ENCODE results near the gene H2AZ2. TPM values are rescaled to one million over a fixed set of nuclear protein-coding genes. Genes with fewer than 3 reads are reported as not detected.
A peak's percentile ranks its signal among the peaks of the same experiment; 100 is the strongest.
"Not testable (repeated sequence)": the region's sequence is repeated elsewhere in the genome, so short reads cannot be mapped to it uniquely, and the experiment has no call there.

The H2AZ2 gene
- total RNA-seq, 1 donor from 2014 or later = 204 TPM

GRCh38 chr7:44882899-44883298 lies 35.0 kb upstream of the H2AZ2 start:
- Mint-ChIP-seq H3K4me3 (ENCODE audit: low read depth) (peak overlapping the region; percentile 97), H3K27ac (no peak overlapping the region), H3K4me1 (ENCODE audit: low read depth) (peaks cover 50% of the 10 kb centered on the region), H3K9me3 (no peaks in the 10 kb centered on the region), H3K27me3 (ENCODE audit: low read depth) (no peaks in the 10 kb centered on the region), H3K36me3 (ENCODE audit: low read depth) (peaks cover 60% of the 10 kb centered on the region)
- intact Hi-C loops (cut with micrococcal nuclease) = no loop called here
- DNase-seq (ENCODE audit: low spot score) = no peak

GRCh38 chr7:44881610-44882009 lies 33.7 kb upstream of the H2AZ2 start:
- intact Hi-C loops (cut with micrococcal nuclease) = no loop called here
- H3K27me3 Mint-ChIP-seq (ENCODE audit: low read depth) = no peaks in the 10 kb centered on the region
- H3K27ac Mint-ChIP-seq = no peak overlapping the region
- no peak for DNase-seq (ENCODE audit: low spot score)
- peaks cover 43% of the 10 kb centered on the region for H3K4me1 Mint-ChIP-seq (ENCODE audit: low read depth)
- H3K9me3 Mint-ChIP-seq = no peaks in the 10 kb centered on the region
- peak overlapping the region; percentile 72 for H3K4me3 Mint-ChIP-seq (ENCODE audit: low read depth)
- peaks cover 71% of the 10 kb centered on the region for H3K36me3 Mint-ChIP-seq (ENCODE audit: low read depth)

- peak overlapping the region; percentile 41 for H3K27ac Mint-ChIP-seq
- intact Hi-C loops (cut with micrococcal nuclease) = no loop called here
- peaks cover 75% of the 10 kb centered on the region for H3K36me3 Mint-ChIP-seq (ENCODE audit: low read depth)
- peak overlapping the region; percentile 72 for H3K4me3 Mint-ChIP-seq (ENCODE audit: low read depth)
- no peak for DNase-seq (ENCODE audit: low spot score)
- H3K4me1 Mint-ChIP-seq (ENCODE audit: low read depth) = peaks cover 45% of the 10 kb centered on the region
- H3K9me3 Mint-ChIP-seq = no peaks in the 10 kb centered on the region
- no peaks in the 10 kb centered on the region for H3K27me3 Mint-ChIP-seq (ENCODE audit: low read depth)
These were observed 33.2 kb upstream of the H2AZ2 start for GRCh38 chr7:44881066-44881600.

GRCh38 chr7:44880317-44881018 lies 32.6 kb upstream of the H2AZ2 start:
- H3K9me3 Mint-ChIP-seq = no peaks in the 10 kb centered on the region
- peaks cover 42% of the 10 kb centered on the region for H3K4me1 Mint-ChIP-seq (ENCODE audit: low read depth)
- no peaks in the 10 kb centered on the region for H3K27me3 Mint-ChIP-seq (ENCODE audit: low read depth)
- no peak for DNase-seq (ENCODE audit: low spot score)
- peak overlapping the region; percentile 41 for H3K27ac Mint-ChIP-seq
- intact Hi-C loops (cut with micrococcal nuclease) = no loop called here
- peak overlapping the region; percentile 72 for H3K4me3 Mint-ChIP-seq (ENCODE audit: low read depth)
- H3K36me3 Mint-ChIP-seq (ENCODE audit: low read depth) = peaks cover 77% of the 10 kb centered on the region

GRCh38 chr7:44876393-44876792 lies 28.5 kb upstream of the H2AZ2 start:
- peaks cover 32% of the 10 kb centered on the region for H3K4me1 Mint-ChIP-seq (ENCODE audit: low read depth)

GRCh38 chr7:44875241-44875640 lies 27.4 kb upstream of the H2AZ2 start:
- peaks cover 35% of the 10 kb centered on the region for H3K36me3 Mint-ChIP-seq (ENCODE audit: low read depth)
- H3K4me3 Mint-ChIP-seq (ENCODE audit: low read depth) = no peak overlapping the region
- no peaks in the 10 kb centered on the region for H3K27me3 Mint-ChIP-seq (ENCODE audit: low read depth)
- H3K4me1 Mint-ChIP-seq (ENCODE audit: low read depth) = peaks cover 21% of the 10 kb centered on the region
- intact Hi-C loops (cut with micrococcal nuclease) = no loop called here
- no peak overlapping the region for H3K27ac Mint-ChIP-seq
- DNase-seq (ENCODE audit: low spot score) = no peak
- no peaks in the 10 kb centered on the region for H3K9me3 Mint-ChIP-seq

More at GRCh38 chr7:44876393-44876792, 28.5 kb upstream of the H2AZ2 start:
- intact Hi-C loops (cut with micrococcal nuclease) = no loop called here
- Mint-ChIP-seq H3K36me3 (ENCODE audit: low read depth) (peaks cover 45% of the 10 kb centered on the region), H3K27me3 (ENCODE audit: low read depth) (no peaks in the 10 kb centered on the region), H3K27ac (no peak overlapping the region), H3K9me3 (no peaks in the 10 kb centered on the region), H3K4me3 (ENCODE audit: low read depth) (no peak overlapping the region)
- no peak for DNase-seq (ENCODE audit: low spot score)

GRCh38 chr7:44872787-44873186 lies 24.9 kb upstream of the H2AZ2 start:
- H3K9me3 Mint-ChIP-seq = peaks cover 3% of the 10 kb centered on the region
- H3K4me1 Mint-ChIP-seq (ENCODE audit: low read depth) = peaks cover 9% of the 10 kb centered on the region
- H3K27ac Mint-ChIP-seq = no peak overlapping the region
- H3K4me3 Mint-ChIP-seq (ENCODE audit: low read depth) = no peak overlapping the region
- H3K36me3 Mint-ChIP-seq (ENCODE audit: low read depth) = peaks cover 15% of the 10 kb centered on the region
- DNase-seq (ENCODE audit: low spot score) = no peak
- H3K27me3 Mint-ChIP-seq (ENCODE audit: low read depth) = no peaks in the 10 kb centered on the region
- intact Hi-C loops (cut with micrococcal nuclease) = no loop called here

GRCh38 chr7:44871918-44872317 lies 24.0 kb upstream of the H2AZ2 start:
- H3K36me3 Mint-ChIP-seq (ENCODE audit: low read depth); H3K4me3 Mint-ChIP-seq (ENCODE audit: low read depth); H3K27me3 Mint-ChIP-seq (ENCODE audit: low read depth); H3K27ac Mint-ChIP-seq; intact Hi-C loops (cut with micrococcal nuclease); H3K9me3 Mint-ChIP-seq; DNase-seq (ENCODE audit: low spot score): not testable (repeated sequence)
- peaks cover 15% of the 10 kb centered on the region for H3K4me1 Mint-ChIP-seq (ENCODE audit: low read depth)

GRCh38 chr7:44870780-44871179 lies 22.9 kb upstream of the H2AZ2 start:
- H3K36me3 Mint-ChIP-seq (ENCODE audit: low read depth); H3K9me3 Mint-ChIP-seq; intact Hi-C loops (cut with micrococcal nuclease); DNase-seq (ENCODE audit: low spot score); H3K27me3 Mint-ChIP-seq (ENCODE audit: low read depth); H3K27ac Mint-ChIP-seq; H3K4me3 Mint-ChIP-seq (ENCODE audit: low read depth): not testable (repeated sequence)
- H3K4me1 Mint-ChIP-seq (ENCODE audit: low read depth) = peaks cover 11% of the 10 kb centered on the region

GRCh38 chr7:44870336-44870735 lies 22.4 kb upstream of the H2AZ2 start:
- DNase-seq (ENCODE audit: low spot score); H3K4me3 Mint-ChIP-seq (ENCODE audit: low read depth); intact Hi-C loops (cut with micrococcal nuclease); H3K27me3 Mint-ChIP-seq (ENCODE audit: low read depth); H3K27ac Mint-ChIP-seq; H3K36me3 Mint-ChIP-seq (ENCODE audit: low read depth); H3K9me3 Mint-ChIP-seq: not testable (repeated sequence)
- H3K4me1 Mint-ChIP-seq (ENCODE audit: low read depth) = peaks cover 11% of the 10 kb centered on the region

- H3K27me3 Mint-ChIP-seq (ENCODE audit: low read depth) = peaks cover 5% of the 10 kb centered on the region
- no peaks in the 10 kb centered on the region for H3K36me3 Mint-ChIP-seq (ENCODE audit: low read depth)
- peaks cover 7% of the 10 kb centered on the region for H3K4me1 Mint-ChIP-seq (ENCODE audit: low read depth)
- DNase-seq (ENCODE audit: low spot score) = no peak
- H3K9me3 Mint-ChIP-seq = peaks cover 3% of the 10 kb centered on the region
- H3K4me3 Mint-ChIP-seq (ENCODE audit: low read depth) = no peak overlapping the region
- intact Hi-C loops (cut with micrococcal nuclease) = no loop called here
- no peak overlapping the region for H3K27ac Mint-ChIP-seq
These were observed 19.4 kb upstream of the H2AZ2 start for GRCh38 chr7:44867073-44867995.

- intact Hi-C loops (cut with micrococcal nuclease); H3K4me1 Mint-ChIP-seq (ENCODE audit: low read depth); DNase-seq (ENCODE audit: low spot score); H3K36me3 Mint-ChIP-seq (ENCODE audit: low read depth); H3K9me3 Mint-ChIP-seq; H3K4me3 Mint-ChIP-seq (ENCODE audit: low read depth); H3K27ac Mint-ChIP-seq: not testable (repeated sequence)
- H3K27me3 Mint-ChIP-seq (ENCODE audit: low read depth) = peaks cover 10% of the 10 kb centered on the region
These were observed 14.1 kb upstream of the H2AZ2 start for GRCh38 chr7:44861949-44862348.

- H3K9me3 Mint-ChIP-seq = no peaks in the 10 kb centered on the region
- H3K4me1 Mint-ChIP-seq (ENCODE audit: low read depth) = peaks cover 13% of the 10 kb centered on the region
- no peak for DNase-seq (ENCODE audit: low spot score)
- no peaks in the 10 kb centered on the region for H3K36me3 Mint-ChIP-seq (ENCODE audit: low read depth)
- no peak overlapping the region for H3K4me3 Mint-ChIP-seq (ENCODE audit: low read depth)
- intact Hi-C loops (cut with micrococcal nuclease) = loop anchor here (5.0 kb wide), 1 partner anchor 254 kb away; the partner anchor contains the start of gene TBRG4
- no peak overlapping the region for H3K27ac Mint-ChIP-seq
- H3K27me3 Mint-ChIP-seq (ENCODE audit: low read depth) = peaks cover 10% of the 10 kb centered on the region
These were observed 10.3 kb upstream of the H2AZ2 start for GRCh38 chr7:44858161-44858560.
